Measurements from ENCODE around the gene TMEM254.

Gene TMEM254

DNA sequence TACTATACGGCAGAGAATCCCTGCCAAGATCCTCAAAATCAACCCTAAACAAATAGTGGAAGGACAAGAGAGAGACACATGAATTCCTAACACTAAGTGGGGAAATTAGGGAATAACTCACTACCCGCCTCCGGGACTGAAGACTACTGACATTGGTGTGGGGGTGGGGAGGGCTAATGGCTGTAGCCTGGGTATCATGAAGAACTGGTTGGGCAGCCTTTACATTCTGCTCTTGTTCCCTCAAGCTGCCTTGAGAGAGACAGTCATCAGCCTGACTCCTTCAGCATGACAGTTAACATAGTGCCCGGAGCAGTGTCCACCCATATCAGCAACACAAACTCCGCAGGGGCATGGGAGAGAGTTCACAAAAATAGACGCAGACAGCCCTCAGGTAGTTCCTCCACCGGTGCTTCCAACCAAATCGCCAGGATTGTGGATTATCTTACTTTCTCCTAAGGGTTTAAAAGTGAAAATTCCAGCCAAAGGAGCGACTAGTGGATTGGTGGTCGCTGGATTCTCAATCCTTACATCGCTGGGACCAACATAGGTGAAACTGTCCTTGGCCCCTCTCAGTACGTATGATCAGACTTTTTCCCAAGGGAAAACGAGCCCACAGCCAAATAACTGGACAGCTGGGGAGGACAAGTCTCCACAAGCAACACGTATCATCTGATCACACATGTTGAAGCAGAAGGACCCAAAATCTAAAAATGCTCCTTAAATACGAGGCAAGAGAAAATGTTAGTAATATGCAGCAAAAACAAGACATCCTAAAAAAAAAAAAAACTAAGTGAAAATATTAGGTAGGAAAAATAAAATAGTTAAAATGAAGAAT is 22.6 kb downstream of the TMEM254 start:
- H3K4me3 ChIP-seq (replicated peaks; ENCODE audit: low read depth, low read length) = no peak overlapping the region
- no peak for DNase-seq (ENCODE audit: low read depth)
- TF ChIP-seq, protein P1, sequence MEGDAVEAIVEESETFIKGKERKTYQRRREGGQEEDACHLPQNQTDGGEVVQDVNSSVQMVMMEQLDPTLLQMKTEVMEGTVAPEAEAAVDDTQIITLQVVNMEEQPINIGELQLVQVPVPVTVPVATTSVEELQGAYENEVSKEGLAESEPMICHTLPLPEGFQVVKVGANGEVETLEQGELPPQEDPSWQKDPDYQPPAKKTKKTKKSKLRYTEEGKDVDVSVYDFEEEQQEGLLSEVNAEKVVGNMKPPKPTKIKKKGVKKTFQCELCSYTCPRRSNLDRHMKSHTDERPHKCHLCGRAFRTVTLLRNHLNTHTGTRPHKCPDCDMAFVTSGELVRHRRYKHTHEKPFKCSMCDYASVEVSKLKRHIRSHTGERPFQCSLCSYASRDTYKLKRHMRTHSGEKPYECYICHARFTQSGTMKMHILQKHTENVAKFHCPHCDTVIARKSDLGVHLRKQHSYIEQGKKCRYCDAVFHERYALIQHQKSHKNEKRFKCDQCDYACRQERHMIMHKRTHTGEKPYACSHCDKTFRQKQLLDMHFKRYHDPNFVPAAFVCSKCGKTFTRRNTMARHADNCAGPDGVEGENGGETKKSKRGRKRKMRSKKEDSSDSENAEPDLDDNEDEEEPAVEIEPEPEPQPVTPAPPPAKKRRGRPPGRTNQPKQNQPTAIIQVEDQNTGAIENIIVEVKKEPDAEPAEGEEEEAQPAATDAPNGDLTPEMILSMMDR (IDR thresholded peaks at IDR 0.05; ENCODE audit: low read length, missing control alignments) = no peak

DNA sequence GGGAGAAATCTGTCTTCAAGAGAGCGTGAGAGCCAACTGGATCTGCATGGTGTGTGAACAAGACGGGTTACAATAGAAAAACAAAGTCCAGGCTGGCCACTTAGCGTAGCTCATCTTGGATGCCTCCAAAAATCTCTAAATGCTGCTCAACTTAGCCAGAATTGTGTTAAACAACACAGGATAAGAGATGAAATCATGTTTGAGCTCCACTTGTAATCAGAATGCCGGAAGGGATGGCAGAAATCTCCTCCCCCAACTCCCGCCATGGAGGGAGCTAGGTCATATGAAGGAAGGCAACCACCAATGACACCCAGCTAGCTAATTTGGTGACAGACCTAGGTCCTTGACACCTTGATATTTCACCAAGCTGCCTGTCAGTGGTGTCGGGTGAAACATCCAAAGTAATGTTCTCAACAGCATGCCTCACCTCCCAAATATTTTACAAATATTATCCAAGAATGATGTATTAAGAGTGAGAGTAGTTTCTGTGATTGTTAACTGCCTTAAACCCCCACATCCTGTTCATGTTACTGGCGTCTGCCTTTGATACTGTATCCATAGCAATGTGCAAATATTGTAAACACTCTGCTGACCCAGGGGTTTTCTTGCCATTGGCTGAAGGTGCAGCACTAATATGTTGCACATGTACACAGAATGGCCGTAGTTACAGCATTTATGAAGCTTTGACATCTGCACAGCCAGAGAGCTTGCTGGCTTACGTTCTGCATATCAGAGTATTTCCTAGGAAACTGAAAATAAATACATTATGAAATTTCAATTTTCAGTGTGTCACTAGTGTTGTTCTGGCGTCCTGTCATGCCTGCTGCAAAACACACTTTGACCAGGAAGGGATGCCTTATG is 25.8 kb downstream of the TMEM254 start:
- DNase-seq (ENCODE audit: low read depth) = peak; percentile 86
- no peak overlapping the region for H3K4me3 ChIP-seq (replicated peaks; ENCODE audit: low read depth, low read length)
- TF ChIP-seq, protein P1 (IDR thresholded peaks at IDR 0.05; ENCODE audit: low read length, missing control alignments) = no peak

DNA sequence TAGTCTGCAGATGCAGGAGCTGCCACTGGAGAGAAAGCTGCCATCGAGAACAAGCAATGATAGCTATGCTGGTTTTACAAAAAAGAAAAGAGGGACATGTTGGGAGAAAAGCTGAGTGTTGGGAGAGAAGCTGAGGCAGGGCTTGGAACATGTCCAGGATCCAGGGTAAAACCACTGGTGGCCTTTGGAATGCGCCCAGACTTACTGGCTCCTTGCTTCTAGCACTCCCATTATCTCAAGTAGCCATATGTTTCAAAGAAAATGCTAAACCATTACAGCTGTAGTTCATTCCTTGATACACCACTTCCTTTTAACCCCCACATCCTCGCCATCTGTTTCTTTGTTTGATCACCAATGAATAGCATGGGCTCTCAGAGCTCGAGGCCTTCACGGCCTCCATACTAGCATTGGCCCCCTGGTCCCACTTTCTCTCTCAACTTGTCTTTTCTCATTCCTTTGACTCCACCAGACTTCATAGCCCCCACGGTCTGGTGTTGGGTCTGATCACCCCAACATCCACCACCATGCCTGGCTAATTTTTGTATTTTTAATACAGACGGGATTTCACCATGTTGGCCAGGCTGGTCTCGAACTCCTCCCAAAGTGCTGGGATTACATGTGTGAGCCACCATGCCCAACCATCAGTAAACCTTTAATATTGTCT is 30.2 kb downstream of the TMEM254 start:
- no peak overlapping the region for H3K4me3 ChIP-seq (replicated peaks; ENCODE audit: low read depth, low read length)
- no peak for DNase-seq (ENCODE audit: low read depth)
- TF ChIP-seq, protein P1 (IDR thresholded peaks at IDR 0.05; ENCODE audit: low read length, missing control alignments) = no peak

DNA sequence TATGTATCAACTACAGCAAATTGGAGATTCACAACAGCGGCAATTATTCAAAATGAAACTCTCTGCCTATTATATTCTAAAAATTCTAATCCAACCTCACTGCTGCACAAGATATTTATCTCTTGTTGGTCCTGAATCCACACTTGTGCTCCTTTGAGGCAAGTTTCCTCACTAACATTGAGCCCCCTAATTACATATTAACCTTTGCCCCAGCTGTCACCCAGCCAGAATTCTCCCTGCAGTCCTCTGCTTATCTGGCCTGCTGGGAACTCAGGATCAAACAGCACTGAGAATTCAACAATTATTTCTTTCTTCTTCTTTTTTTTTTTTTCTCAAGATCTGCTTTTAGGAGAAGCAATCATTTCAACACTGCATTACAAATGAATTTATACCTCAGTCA is 32.5 kb downstream of the TMEM254 start:
- no peak for DNase-seq (ENCODE audit: low read depth)
- TF ChIP-seq, protein P1 (IDR thresholded peaks at IDR 0.05; ENCODE audit: low read length, missing control alignments) = no peak
- H3K4me3 ChIP-seq (replicated peaks; ENCODE audit: low read depth, low read length) = no peak overlapping the region

DNA sequence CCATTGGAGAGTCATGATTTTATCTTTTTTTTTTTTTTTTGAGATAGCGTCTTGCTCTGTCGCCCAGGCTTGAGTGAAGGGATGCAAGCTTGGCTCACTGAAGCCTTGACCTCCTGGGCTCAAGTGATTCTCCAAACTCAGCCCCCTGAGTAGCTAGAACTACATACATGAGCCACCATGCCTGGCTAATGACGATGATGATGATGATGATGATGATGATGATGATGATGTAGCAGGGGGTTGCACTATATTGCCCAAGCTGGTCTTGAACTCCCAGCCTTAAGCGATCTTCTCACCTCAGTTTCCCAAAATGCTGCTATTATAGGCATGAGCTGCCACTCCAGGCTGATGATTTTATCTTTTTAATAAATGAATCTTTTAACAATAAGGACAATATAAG is 40.2 kb downstream of the TMEM254 start:
- TF ChIP-seq, protein P1 (IDR thresholded peaks at IDR 0.05; ENCODE audit: low read length, missing control alignments) = no peak
- DNase-seq (ENCODE audit: low read depth) = no peak
- no peak overlapping the region for H3K4me3 ChIP-seq (replicated peaks; ENCODE audit: low read depth, low read length)

DNA sequence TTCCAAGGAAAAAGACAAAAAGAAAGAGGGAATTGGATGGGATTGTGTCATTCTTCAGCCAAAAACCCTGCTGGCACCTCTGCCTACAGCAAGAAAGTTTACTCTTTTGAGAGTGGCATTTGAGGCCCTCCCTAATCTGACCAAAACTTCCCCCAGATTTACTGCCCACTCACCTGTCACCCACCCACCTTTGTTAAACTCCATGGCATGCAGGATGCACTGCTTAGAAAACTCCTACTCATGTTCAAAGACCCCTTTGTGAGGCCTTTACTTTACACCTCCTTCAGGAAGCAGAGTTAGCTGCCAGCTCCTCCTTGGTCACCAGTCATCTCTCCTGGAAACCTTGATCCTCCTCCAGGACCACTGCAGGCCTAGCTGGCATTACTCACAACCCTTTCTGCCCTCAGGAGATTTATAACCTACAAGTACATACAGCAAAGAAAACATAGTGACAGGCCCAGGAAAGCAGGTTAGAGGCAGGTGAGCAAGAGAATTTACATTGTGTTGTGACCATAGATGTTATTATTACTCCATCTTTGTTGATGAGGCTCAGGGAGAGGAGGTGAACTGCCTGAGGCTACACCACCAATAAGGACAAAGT is 43.7 kb downstream of the TMEM254 start:
- TF ChIP-seq, protein P1 (IDR thresholded peaks at IDR 0.05; ENCODE audit: low read length, missing control alignments) = no peak
- no peak for DNase-seq (ENCODE audit: low read depth)
- H3K4me3 ChIP-seq (replicated peaks; ENCODE audit: low read depth, low read length) = no peak overlapping the region
